Measurements from ENCODE around the gene SHISAL2A.

Gene SHISAL2A

GRCh38 chr1:52674497-52675384 lies 41.8 kb downstream of the SHISAL2A start:
- TF ChIP-seq CTCF (IDR thresholded peaks at IDR 0.05), result no peak
- no peak for TF ChIP-seq ZFX (IDR thresholded peaks at IDR 0.05; ENCODE audit: borderline replicate concordance)
- H3K27ac ChIP-seq, result no peak overlapping the region

- TF ChIP-seq ZFX (IDR thresholded peaks at IDR 0.05; ENCODE audit: borderline replicate concordance) (no peak), CTCF (IDR thresholded peaks at IDR 0.05) (no peak)
Observed at GRCh38 chr1:52676249-52676903, 43.4 kb downstream of the SHISAL2A start.

GRCh38 chr1:52677076-52677806 lies 44.3 kb downstream of the SHISAL2A start:
- no peak for TF ChIP-seq CTCF (IDR thresholded peaks at IDR 0.05)
- no peak for TF ChIP-seq ZFX (IDR thresholded peaks at IDR 0.05; ENCODE audit: borderline replicate concordance)
- H3K27ac ChIP-seq, result no peak overlapping the region

More at GRCh38 chr1:52676249-52676903, 43.4 kb downstream of the SHISAL2A start:
- H3K27ac ChIP-seq, result no peak overlapping the region

GRCh38 chr1:52679048-52679447 lies 46.1 kb downstream of the SHISAL2A start:
- TF ChIP-seq CTCF (IDR thresholded peaks at IDR 0.05), result no peak
- TF ChIP-seq ZFX (IDR thresholded peaks at IDR 0.05; ENCODE audit: borderline replicate concordance), result no peak

GRCh38 chr1:52679498-52679897 lies 46.5 kb downstream of the SHISAL2A start:
- TF ChIP-seq CTCF (IDR thresholded peaks at IDR 0.05), result no peak
- no peak overlapping the region for H3K27ac ChIP-seq

More at GRCh38 chr1:52679048-52679447, 46.1 kb downstream of the SHISAL2A start:
- no peak overlapping the region for H3K27ac ChIP-seq

GRCh38 chr1:52680353-52680752 lies 47.4 kb downstream of the SHISAL2A start:
- H3K27ac ChIP-seq, result no peak overlapping the region
- no peak for TF ChIP-seq CTCF (IDR thresholded peaks at IDR 0.05)
- no peak for TF ChIP-seq ZFX (IDR thresholded peaks at IDR 0.05; ENCODE audit: borderline replicate concordance)

Measured in 22Rv1 (cell line).